GM12892 (cell line): ENCODE data around the gene SIK2.

ENCODE experiments used
- POLR2A ChIP-seq: IDR thresholded peaks from 2 replicates; pipeline ENCODE4 v1.6.1; 2011; ENCODE audit warnings: low read depth, low read length, control low read depth
- POLR2AphosphoS5 ChIP-seq: IDR thresholded peaks from 2 replicates; pipeline ENCODE4 v1.6.1; 2011; ENCODE audit warnings: low read depth, low read length, control low read depth
- TAF1 ChIP-seq: IDR thresholded peaks from 2 replicates; pipeline ENCODE4 v1.6.1; 2011; ENCODE audit warnings: low read depth, mild to moderate bottlenecking, control low read depth, low read length, borderline replicate concordance

- no peak for TF ChIP-seq POLR2A
- TF ChIP-seq TAF1 = no peak
- no peak for TF ChIP-seq POLR2AphosphoS5
Measured at GRCh38 chr11:111633756-111634362, 31.6 kb downstream of the SIK2 start.
